Measurements from ENCODE around the gene WDR70.
"Not testable (repeated sequence)": the region's sequence is repeated elsewhere in the genome, so short reads cannot be mapped to it uniquely, and the experiment has no call there.

WDR70 gene

GRCh38 chr5:37478121-37478894 is 99.2 kb downstream of the WDR70 start:
- Mint-ChIP-seq H3K36me3 (ENCODE audit: low read depth) (peaks cover 72% of the 10 kb centered on the region), H3K4me1 (peaks cover 9% of the 10 kb centered on the region), H3K9me3 (peaks cover 36% of the 10 kb centered on the region), H3K27me3 (ENCODE audit: low read depth) (no peaks in the 10 kb centered on the region), H3K27ac (no peak overlapping the region), H3K4me3 (no peak overlapping the region)
- TF ChIP-seq CTCF (IDR thresholded peaks at IDR 0.05; ENCODE audit: unreplicated experiment in 3 of 3): no peak

- H3K4me3 Mint-ChIP-seq; H3K27ac Mint-ChIP-seq; H3K4me1 Mint-ChIP-seq; H3K27me3 Mint-ChIP-seq (ENCODE audit: low read depth): not testable (repeated sequence)
- H3K36me3 Mint-ChIP-seq (ENCODE audit: low read depth): peaks cover 78% of the 10 kb centered on the region
- H3K9me3 Mint-ChIP-seq: peaks cover 36% of the 10 kb centered on the region
These were observed 102.3 kb downstream of the WDR70 start for GRCh38 chr5:37481395-37481794.

GRCh38 chr5:37490120-37490810 is 111.1 kb downstream of the WDR70 start:
- Mint-ChIP-seq H3K27ac (no peak overlapping the region), H3K4me3 (no peak overlapping the region), H3K4me1 (peaks cover 6% of the 10 kb centered on the region), H3K27me3 (ENCODE audit: low read depth) (no peaks in the 10 kb centered on the region), H3K36me3 (ENCODE audit: low read depth) (peaks cover 40% of the 10 kb centered on the region), H3K9me3 (peaks cover 15% of the 10 kb centered on the region)
- TF ChIP-seq CTCF (IDR thresholded peaks at IDR 0.05; ENCODE audit: unreplicated experiment in 3 of 3): no peak

- Mint-ChIP-seq H3K27me3 (ENCODE audit: low read depth) (no peaks in the 10 kb centered on the region), H3K27ac (no peak overlapping the region), H3K4me1 (peaks cover 6% of the 10 kb centered on the region), H3K36me3 (ENCODE audit: low read depth) (peaks cover 40% of the 10 kb centered on the region), H3K4me3 (no peak overlapping the region), H3K9me3 (peaks cover 15% of the 10 kb centered on the region)
- no peak for TF ChIP-seq CTCF (IDR thresholded peaks at IDR 0.05; ENCODE audit: unreplicated experiment in 3 of 3)
These were observed 111.8 kb downstream of the WDR70 start for GRCh38 chr5:37490931-37491330.

GRCh38 chr5:37492778-37493555 is 113.8 kb downstream of the WDR70 start:
- no peak for TF ChIP-seq CTCF (IDR thresholded peaks at IDR 0.05; ENCODE audit: unreplicated experiment in 3 of 3)
- peaks cover 6% of the 10 kb centered on the region for H3K4me1 Mint-ChIP-seq

GRCh38 chr5:37494756-37495155 is 115.6 kb downstream of the WDR70 start:
- no peak overlapping the region for H3K4me3 Mint-ChIP-seq

More at GRCh38 chr5:37492778-37493555, 113.8 kb downstream of the WDR70 start:
- Mint-ChIP-seq H3K36me3 (ENCODE audit: low read depth) (peaks cover 34% of the 10 kb centered on the region), H3K27me3 (ENCODE audit: low read depth) (no peaks in the 10 kb centered on the region), H3K4me3 (no peak overlapping the region), H3K9me3 (peaks cover 13% of the 10 kb centered on the region), H3K27ac (no peak overlapping the region)

More at GRCh38 chr5:37494756-37495155, 115.6 kb downstream of the WDR70 start:
- peaks cover 38% of the 10 kb centered on the region for H3K36me3 Mint-ChIP-seq (ENCODE audit: low read depth)
- H3K27me3 Mint-ChIP-seq (ENCODE audit: low read depth): no peaks in the 10 kb centered on the region
- peaks cover 3% of the 10 kb centered on the region for H3K9me3 Mint-ChIP-seq
- no peak overlapping the region for H3K27ac Mint-ChIP-seq
- H3K4me1 Mint-ChIP-seq: peaks cover 6% of the 10 kb centered on the region
- no peak for TF ChIP-seq CTCF (IDR thresholded peaks at IDR 0.05; ENCODE audit: unreplicated experiment in 3 of 3)

Data from nephron (organoid).